ENCODE measurements around the gene RAPGEF4. TPM values are rescaled to one million over a fixed set of nuclear protein-coding genes. Genes with fewer than 3 reads are reported as not detected.

The RAPGEF4 gene
- total RNA-seq, 1 experiment from 2014 or later = 0.59 TPM

- Histone ChIP-seq H3K79me2 (ENCODE audit: insufficient read depth, low read length) (no peaks in the 10 kb centered on the region), H3K36me3 (ENCODE audit: control insufficient read depth in 1 of 2, insufficient read depth in 2 of 2, low read length in 2 of 2) (no peaks in the 10 kb centered on the region), H3K4me2 (ENCODE audit: low read length) (no peak overlapping the region), H3K9me3 (ENCODE audit: control insufficient read depth in 1 of 2, insufficient read depth in 1 of 2, low read depth in 1 of 2, low read length in 2 of 2) (no peaks in the 10 kb centered on the region), H3K9ac (ENCODE audit: low read length) (no peak overlapping the region), H3K4me1 (ENCODE audit: control insufficient read depth in 1 of 2, insufficient read depth in 2 of 2, low read length in 2 of 2) (no peaks in the 10 kb centered on the region), H3K27ac (ENCODE audit: low read depth, low read length) (no peak overlapping the region), H2AFZ (ENCODE audit: low read depth, low read length, poor library complexity, severe bottlenecking) (no peak overlapping the region), H3K27me3 (ENCODE audit: insufficient read depth, low read length) (no peaks in the 10 kb centered on the region), H4K20me1 (ENCODE audit: insufficient read depth) (no peaks in the 10 kb centered on the region), H3K9me2 (ENCODE audit: insufficient read depth) (no peaks in the 10 kb centered on the region), H3K4me3 (replicated peaks in 1 of 2; ENCODE audit: low read depth in 1 of 2, low read length in 2 of 2) (no peak overlapping the region)
- POLR2A ChIA-PET = no interaction called here
- DNase-seq (ENCODE audit: low read depth, low spot score) (no peak), ATAC-seq (no peak)
- no peak for TF ChIP-seq EZH2 (IDR thresholded peaks at IDR 0.05)
- TF ChIP-seq TCF7L2 (IDR thresholded peaks at IDR 0.05; ENCODE audit: borderline replicate concordance, extremely low read depth, insufficient read depth, insufficient read length) = no peak
- TF ChIP-seq CTCF (IDR thresholded peaks at IDR 0.05 in 2 of 3, conservative IDR thresholded peaks at IDR 0.05 in 1 of 3; ENCODE audit: borderline replicate concordance in 1 of 3, insufficient read depth in 1 of 3, low read depth in 2 of 3, low read length in 2 of 3) = peak in 2 of 3 experiments; percentile 44 to 45; a peak in 3 of 6 replicates
- intact Hi-C loops (cut with micrococcal nuclease) = loop anchor here (2.0 kb wide), 1 partner anchor 157 kb away; no protein-coding TSS in a partner anchor
- CTCF ChIA-PET = interaction anchor here (1.0 to 1.9 kb wide), 8 partner anchors 8 to 68 kb away, joined by 3 to 19 read pairs (median 4); no protein-coding TSS in a partner anchor
- RAD21 ChIA-PET (ENCODE audit: low non-redundant PET in 1 of 2, low total read pairs in 2 of 2, uncharacterized antibody in 2 of 2, unreplicated experiment in 2 of 2) = interaction anchor here in 1 of 2 experiments (1.3 kb wide), 1 partner anchor 66 kb away, joined by 4 read pairs; no protein-coding TSS in a partner anchor
- no TSS peak for BruUV-seq (replicated peaks)
These were observed 129.8 kb downstream of the RAPGEF4 start for GRCh38 chr2:172865422-172865821.

- no peaks in the 10 kb centered on the region for H3K9me2 ChIP-seq (ENCODE audit: insufficient read depth)
- H3K4me3 ChIP-seq (replicated peaks in 1 of 2; ENCODE audit: low read depth in 1 of 2, low read length in 2 of 2) = no peak overlapping the region
- no peak for TF ChIP-seq POLR2AphosphoS5 (IDR thresholded peaks at IDR 0.05; ENCODE audit: low read depth, low read length)
- TF ChIP-seq CEBPB (IDR thresholded peaks at IDR 0.05; ENCODE audit: low read depth) = no peak
- TF ChIP-seq CTCF (IDR thresholded peaks at IDR 0.05 in 2 of 3, conservative IDR thresholded peaks at IDR 0.05 in 1 of 3; ENCODE audit: borderline replicate concordance in 1 of 3, insufficient read depth in 1 of 3, low read depth in 2 of 3, low read length in 2 of 3) = no peak
- TF ChIP-seq ZFX (IDR thresholded peaks at IDR 0.05) = no peak
- no peak for TF ChIP-seq ZBTB33 (IDR thresholded peaks at IDR 0.05; ENCODE audit: extremely low read depth, insufficient replicate concordance, low read length)
- no peak for TF ChIP-seq CBX3 (IDR thresholded peaks at IDR 0.05; ENCODE audit: low read depth)
- no peak for TF ChIP-seq ZNF274 (IDR thresholded peaks at IDR 0.05; ENCODE audit: low read depth, low read length)
- TF ChIP-seq EGR1 (IDR thresholded peaks at IDR 0.05; ENCODE audit: low read depth) = no peak
- BruUV-seq (replicated peaks) = no TSS peak
- intact Hi-C loops (cut with micrococcal nuclease) = no loop called here
- H3K4me1 ChIP-seq (ENCODE audit: control insufficient read depth in 1 of 2, insufficient read depth in 2 of 2, low read length in 2 of 2) = no peaks in the 10 kb centered on the region
- no peak overlapping the region for H3K27ac ChIP-seq (ENCODE audit: low read depth, low read length)
- no peak overlapping the region for H3K4me2 ChIP-seq (ENCODE audit: low read length)
- H3K9me3 ChIP-seq (ENCODE audit: control insufficient read depth in 1 of 2, insufficient read depth in 1 of 2, low read depth in 1 of 2, low read length in 2 of 2) = no peaks in the 10 kb centered on the region
- H2AFZ ChIP-seq (ENCODE audit: low read depth, low read length, poor library complexity, severe bottlenecking) = no peak overlapping the region
- H3K79me2 ChIP-seq (ENCODE audit: insufficient read depth, low read length) = no peaks in the 10 kb centered on the region
- no peaks in the 10 kb centered on the region for H3K27me3 ChIP-seq (ENCODE audit: insufficient read depth, low read length)
- H3K9ac ChIP-seq (ENCODE audit: low read length) = no peak overlapping the region
- no peaks in the 10 kb centered on the region for H4K20me1 ChIP-seq (ENCODE audit: insufficient read depth)
- ATAC-seq (no peak), DNase-seq (ENCODE audit: low read depth, low spot score) (no peak)
- CTCF ChIA-PET = no interaction called here
- H3K36me3 ChIP-seq (ENCODE audit: control insufficient read depth in 1 of 2, insufficient read depth in 2 of 2, low read length in 2 of 2) = no peaks in the 10 kb centered on the region
- POLR2A ChIA-PET = no interaction called here
- RAD21 ChIA-PET (ENCODE audit: low non-redundant PET in 1 of 2, low total read pairs in 2 of 2, uncharacterized antibody in 2 of 2, unreplicated experiment in 2 of 2) = no interaction called here
These were observed 134.2 kb downstream of the RAPGEF4 start for GRCh38 chr2:172869861-172870260.
